ENCODE results near the gene LRIF1. TPM values are rescaled to one million over a fixed set of nuclear protein-coding genes. Genes with fewer than 3 reads are reported as not detected.

The LRIF1 gene
- total RNA-seq, 6 donors from 2014 or later: 2.6 to 15.3 (median 7.2) TPM

DNA sequence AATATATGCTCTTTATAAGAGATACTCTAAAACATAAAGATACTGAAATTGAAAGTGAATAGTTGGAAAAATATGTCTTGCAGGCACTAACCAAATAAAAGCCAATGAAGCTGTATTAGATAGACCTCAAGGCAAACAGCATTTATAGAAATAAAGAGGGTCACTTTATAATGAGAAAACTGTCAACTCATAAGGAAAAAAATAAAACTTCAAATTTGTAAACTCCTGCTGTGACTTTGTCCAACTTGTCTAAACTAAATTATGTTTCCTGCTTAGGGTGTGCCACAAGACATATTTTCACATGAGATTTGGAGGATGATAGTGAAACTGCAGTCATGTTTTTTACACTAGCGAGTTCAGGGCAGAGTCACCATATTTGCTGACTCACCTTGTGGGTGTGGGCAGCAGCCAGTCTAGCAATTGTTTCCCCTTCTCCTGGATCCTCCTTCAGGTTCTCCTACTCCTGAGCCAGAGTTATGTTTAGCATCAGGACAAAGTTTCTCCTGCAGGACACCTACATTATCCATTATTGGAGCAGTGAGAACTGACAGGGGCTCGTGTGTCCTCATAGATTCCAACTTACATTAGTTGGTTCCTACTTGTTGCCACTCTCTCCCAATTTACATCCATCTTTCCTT is 46.9 kb downstream of the LRIF1 start:
- Histone ChIP-seq H3K4me3 (no peak overlapping the region), H3K27me3 (no peaks in the 10 kb centered on the region), H3K27ac (no peak overlapping the region), H3K9me3 (peaks cover 0 to 7% (median 0%) of the 10 kb centered on the region in 4 donors), H3K36me3 (no peaks in the 10 kb centered on the region), H3K4me1 (no peaks in the 10 kb centered on the region)
- no peak for ATAC-seq (ENCODE audit: low FRiP score in 2 of 2)
- TF ChIP-seq POLR2A (IDR thresholded peaks at IDR 0.05): no peak
- TF ChIP-seq EP300 (IDR thresholded peaks at IDR 0.05): no peak
- TF ChIP-seq CTCF (IDR thresholded peaks at IDR 0.05): no peak
- no peak for TF ChIP-seq POLR2AphosphoS5 (IDR thresholded peaks at IDR 0.05)
- peak in 1 of 2 donors; percentile 33 for DNase-seq
- WGBS, 2 donors: 23 to 28% methylated on average over 2 of the region's 2 CpGs

GRCh38 chr1:110916274-110916668 is 47.5 kb downstream of the LRIF1 start:
- ATAC-seq (ENCODE audit: low FRiP score in 2 of 2): no peak
- peaks cover 0 to 7% (median 0%) of the 10 kb centered on the region in 4 donors for H3K9me3 ChIP-seq
- no peaks in the 10 kb centered on the region for H3K36me3 ChIP-seq
- no peak for DNase-seq
- no peaks in the 10 kb centered on the region for H3K27me3 ChIP-seq
- 76 to 79% methylated on average over 2 of the region's 2 CpGs for WGBS, 2 donors
- TF ChIP-seq POLR2A (IDR thresholded peaks at IDR 0.05): no peak
- TF ChIP-seq CTCF (IDR thresholded peaks at IDR 0.05): no peak
- no peak for TF ChIP-seq POLR2AphosphoS5 (IDR thresholded peaks at IDR 0.05)
- H3K4me3 ChIP-seq: no peak overlapping the region
- no peaks in the 10 kb centered on the region for H3K4me1 ChIP-seq
- no peak overlapping the region for H3K27ac ChIP-seq

GRCh38 chr1:110915804-110916203 is 47.9 kb downstream of the LRIF1 start:
- H3K9me3 ChIP-seq: peaks cover 0 to 7% (median 0%) of the 10 kb centered on the region in 4 donors
- no peak overlapping the region for H3K4me3 ChIP-seq
- DNase-seq: no peak
- TF ChIP-seq EP300 (IDR thresholded peaks at IDR 0.05) (no peak), CTCF (IDR thresholded peaks at IDR 0.05) (no peak), POLR2AphosphoS5 (IDR thresholded peaks at IDR 0.05) (no peak), POLR2A (IDR thresholded peaks at IDR 0.05) (no peak)
- ATAC-seq (ENCODE audit: low FRiP score in 2 of 2): no peak
- H3K36me3 ChIP-seq: no peaks in the 10 kb centered on the region
- WGBS, 2 donors: 73% methylated on average over 2 of the region's 2 CpGs
- H3K27ac ChIP-seq: no peak overlapping the region
- no peaks in the 10 kb centered on the region for H3K4me1 ChIP-seq
- H3K27me3 ChIP-seq: no peaks in the 10 kb centered on the region

GRCh38 chr1:110914676-110915075 is 49.0 kb downstream of the LRIF1 start:
- H3K9me3 ChIP-seq: peaks cover 0 to 7% (median 0%) of the 10 kb centered on the region in 4 donors
- no peaks in the 10 kb centered on the region for H3K36me3 ChIP-seq
- H3K27ac ChIP-seq: no peak overlapping the region
- no peak overlapping the region for H3K4me3 ChIP-seq
- H3K4me1 ChIP-seq: no peaks in the 10 kb centered on the region
- ATAC-seq (ENCODE audit: low FRiP score in 2 of 2) (no peak), DNase-seq (no peak)
- no peaks in the 10 kb centered on the region for H3K27me3 ChIP-seq
- WGBS, 2 donors: 86 to 90% methylated on average over 3 of the region's 3 CpGs
- no peak for TF ChIP-seq POLR2AphosphoS5 (IDR thresholded peaks at IDR 0.05)
- no peak for TF ChIP-seq CTCF (IDR thresholded peaks at IDR 0.05)
- TF ChIP-seq POLR2A (IDR thresholded peaks at IDR 0.05): no peak
- no peak for TF ChIP-seq EP300 (IDR thresholded peaks at IDR 0.05)

DNA sequence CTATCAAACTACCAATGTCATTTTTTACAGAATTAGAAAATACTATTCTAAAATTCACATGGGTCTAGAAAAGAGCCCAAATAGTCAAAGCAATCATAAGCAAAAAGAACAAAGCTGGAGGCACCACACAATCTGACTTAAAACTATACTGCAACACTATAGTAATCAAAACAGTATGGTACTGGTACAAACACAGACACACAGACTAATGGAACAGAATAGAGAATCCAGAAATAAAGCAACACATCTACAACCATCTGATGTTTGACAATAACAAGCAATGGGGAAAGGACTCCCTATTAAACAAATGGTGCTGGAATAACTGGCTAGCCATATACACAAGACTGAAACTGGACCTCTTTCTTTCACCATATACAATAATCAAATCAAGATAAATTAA is 50.9 kb downstream of the LRIF1 start:
- H3K27me3 ChIP-seq: no peaks in the 10 kb centered on the region
- H3K4me3 ChIP-seq: no peak overlapping the region
- TF ChIP-seq POLR2AphosphoS5 (IDR thresholded peaks at IDR 0.05) (no peak), CTCF (IDR thresholded peaks at IDR 0.05) (no peak), POLR2A (IDR thresholded peaks at IDR 0.05) (no peak), EP300 (IDR thresholded peaks at IDR 0.05) (no peak)
- ATAC-seq (ENCODE audit: low FRiP score in 2 of 2): no peak
- H3K36me3 ChIP-seq: no peaks in the 10 kb centered on the region
- H3K4me1 ChIP-seq: no peaks in the 10 kb centered on the region
- DNase-seq: no peak
- H3K9me3 ChIP-seq: peaks cover 0 to 7% (median 0%) of the 10 kb centered on the region in 4 donors
- no peak overlapping the region for H3K27ac ChIP-seq
